HepG2 (cell line): ENCODE data around the gene MYBPC3. TPM values are rescaled to one million over a fixed set of nuclear protein-coding genes. Genes with fewer than 3 reads are reported as not detected.

Experiments
- ATAC-seq: fragments of 200-7000 bp; cut with Tn5 transposase; 3 replicates; pipeline ENCODE4 v1.9.1; 2020; ENCODE audit warnings: mild to moderate bottlenecking, moderate library complexity
- BruUV-seq: library from RNA; stranded (reverse); fragments of 400-500 nt; replicated peaks from 2 replicates; lab custom pipeline; 2021; lab: Mats Ljungman, UMichigan
- CTCF ChIA-PET: fragments of 300-600 bp; formaldehyde crosslinking; extraction: SDS; loops from one replicate; lab custom pipeline; 2021; ENCODE audit warnings: low total read pairs, inconsistent platforms, low intra/inter-chr PET ratio; lab: Yijun Ruan, JAX
- POLR2A ChIA-PET: fragments of 350-600 bp; sonication (Branson Sonifier 250); formaldehyde crosslinking; loops from one replicate; lab custom pipeline; 2020; ENCODE audit warnings: antibody characterized with exemption, inconsistent platforms; lab: Yijun Ruan, JAX
- DNase-seq: peaks from one replicate; pipeline ENCODE4 v3.0.0-alpha.2; 2015; ENCODE audit warnings: low spot score
- FAIRE-seq: peaks from 3 replicates; lab custom pipeline; 2011; peaks lifted over from hg19 to GRCh38; lab: Jason Lieb, UNC
- H2AFZ ChIP-seq: one replicate; pipeline ENCODE4 v1.6.1; 2011; ENCODE audit warnings: low read length, inconsistent platforms
- H3K27ac ChIP-seq: fragments of 300-600 bp; 3 replicates; pipeline ENCODE4 v1.8.0; 2011; ENCODE audit warnings: mixed run types, mild to moderate bottlenecking, mixed read lengths, low read length, inconsistent platforms; ENCODE audit not compliant: insufficient read depth; ENCODE audit errors: extremely low read length
- H3K27me3 ChIP-seq, 2 experiments: fragments of 200-600 bp in 1 of 2; 2 replicates in 1 of 2; 3 replicates in 1 of 2; pipeline versions ENCODE4 v1.6.0 to v1.8.0; 2011; ENCODE audit warnings: low read length in 2 of 2, mild to moderate bottlenecking in 2 of 2, moderate library complexity in 2 of 2, inconsistent platforms in 1 of 2; ENCODE audit not compliant: insufficient read depth in 2 of 2, control insufficient read depth in 1 of 2
- H3K36me3 ChIP-seq, 2 experiments: fragments of 200-600 bp in 1 of 2; replicated peaks in 1 of 2; 2 replicates in 1 of 2; 3 replicates in 1 of 2; pipeline versions ENCODE4 v1.5.1 to v1.8.0; 2011; ENCODE audit warnings: low read length in 2 of 2, inconsistent platforms in 1 of 2; ENCODE audit not compliant: insufficient read depth in 2 of 2, control insufficient read depth in 1 of 2
- H3K4me1 ChIP-seq: 2 replicates; pipeline ENCODE4 v1.5.1; 2012; ENCODE audit warnings: low read length, inconsistent platforms; ENCODE audit not compliant: insufficient read depth
- H3K4me2 ChIP-seq: 2 replicates; pipeline ENCODE4 v1.6.0; 2011; ENCODE audit warnings: low read depth, low read length, inconsistent platforms
- H3K4me3 ChIP-seq, 3 experiments: fragments of 200-600 bp in 1 of 3; sonication (generic), shearing (Covaris generic) in 1 of 3; replicated peaks in 1 of 3; 2 replicates each; pipeline ENCODE4 v1.5.1; 2011 to 2016; ENCODE audit warnings: low read length in 3 of 3, inconsistent platforms in 2 of 3, low read depth in 2 of 3, mild to moderate bottlenecking in 2 of 3, control low read depth in 1 of 3, mixed read lengths in 1 of 3; ENCODE audit not compliant: insufficient read depth in 1 of 3
- H3K79me2 ChIP-seq: one replicate; pipeline ENCODE4 v1.6.1; 2011; ENCODE audit warnings: low read length, inconsistent platforms; ENCODE audit not compliant: insufficient read depth
- H3K9ac ChIP-seq: 2 replicates; pipeline ENCODE4 v1.6.0; 2011; ENCODE audit warnings: mild to moderate bottlenecking, low read depth, low read length, inconsistent platforms; ENCODE audit not compliant: insufficient read depth
- H3K9me3 ChIP-seq: 2 replicates; pipeline ENCODE4 v1.5.1; 2012; ENCODE audit warnings: mild to moderate bottlenecking, low read length
- H4K20me1 ChIP-seq: 2 replicates; pipeline ENCODE4 v1.6.0; 2011; ENCODE audit warnings: inconsistent platforms, mild to moderate bottlenecking, low read length, moderate library complexity; ENCODE audit not compliant: insufficient read depth
- FOSL2 ChIP-seq: sonication (generic); formaldehyde crosslinking; IDR thresholded peaks from 2 replicates; pipeline ENCODE4 v1.4.0; 2020; ENCODE audit warnings: missing genetic modification reagents
- ZNF678 ChIP-seq: sonication (generic); formaldehyde crosslinking; IDR thresholded peaks from 2 replicates; pipeline ENCODE4 v1.4.0; 2020; ENCODE audit warnings: mild to moderate bottlenecking, missing genetic modification reagents
- ZNF7 ChIP-seq: IDR thresholded peaks from 2 replicates; pipeline ENCODE4 v1.6.1; 2016; ENCODE audit warnings: missing biosample characterization, missing genetic modification reagents
- WGBS: methylation state at CpG from one replicate; pipeline ENCODE4 v1.1.6; 2017; ENCODE audit warnings: low lambda C conversion rate; 5-methylcytosine and 5-hydroxymethylcytosine counted together
- in situ Hi-C: cut with HindIII; loops from 2 replicates; pipeline ENCODE4 v1.10.0; 2017; ENCODE audit warnings: low pct_unique_long_range_greater_than_20kb; ENCODE audit not compliant: extremely low pct_ligation_motif_present
- intact Hi-C: fragments of 100-400 bp; cut with micrococcal nuclease; formaldehyde crosslinking; loops from one replicate; pipeline ENCODE4 v1.10.0; 2022; ENCODE audit not compliant: unreplicated experiment
- polyA plus RNA-seq, 8 experiments: library from polyadenylated mRNA; depleted of rRNA in 3 of 8; stranded (reverse) in 7 of 8; unstranded in 1 of 8; fragments of >200 nt; fragmentation: Illumina TruSeq in 4 of 8; extraction: Trizol in 4 of 8; gene quantifications; 2 replicates each; pipeline versions ENCODE4 v1.2.1 to v1.2.3, GENCODE V29; 2011 to 2016; ENCODE audit warnings: low read depth in 4 of 8, missing spikeins in 1 of 8, mixed read lengths in 1 of 8; ENCODE audit not compliant: insufficient read depth in 1 of 8
- total RNA-seq, 5 experiments: library from RNA; depleted of rRNA; stranded (reverse); fragments of >200 nt; fragmentation: Illumina TruSeq; extraction: Trizol; gene quantifications; 2 replicates each; pipeline ENCODE4 v1.2.3, GENCODE V29; 2016; ENCODE audit warnings: low read depth in 1 of 5
- TF ChIP-seq, protein P1 (sequence below): sonication (generic); formaldehyde crosslinking; IDR thresholded peaks from 2 replicates; pipeline ENCODE4 v1.5.1; 2020; ENCODE audit warnings: mild to moderate bottlenecking, missing genetic modification reagents, moderate library complexity

The MYBPC3 gene
- total and polyA plus RNA-seq, 2 of the 13 experiments (the other 11 are each of a cell fraction or from before 2014, with no cell fraction given): not detected

DNA sequence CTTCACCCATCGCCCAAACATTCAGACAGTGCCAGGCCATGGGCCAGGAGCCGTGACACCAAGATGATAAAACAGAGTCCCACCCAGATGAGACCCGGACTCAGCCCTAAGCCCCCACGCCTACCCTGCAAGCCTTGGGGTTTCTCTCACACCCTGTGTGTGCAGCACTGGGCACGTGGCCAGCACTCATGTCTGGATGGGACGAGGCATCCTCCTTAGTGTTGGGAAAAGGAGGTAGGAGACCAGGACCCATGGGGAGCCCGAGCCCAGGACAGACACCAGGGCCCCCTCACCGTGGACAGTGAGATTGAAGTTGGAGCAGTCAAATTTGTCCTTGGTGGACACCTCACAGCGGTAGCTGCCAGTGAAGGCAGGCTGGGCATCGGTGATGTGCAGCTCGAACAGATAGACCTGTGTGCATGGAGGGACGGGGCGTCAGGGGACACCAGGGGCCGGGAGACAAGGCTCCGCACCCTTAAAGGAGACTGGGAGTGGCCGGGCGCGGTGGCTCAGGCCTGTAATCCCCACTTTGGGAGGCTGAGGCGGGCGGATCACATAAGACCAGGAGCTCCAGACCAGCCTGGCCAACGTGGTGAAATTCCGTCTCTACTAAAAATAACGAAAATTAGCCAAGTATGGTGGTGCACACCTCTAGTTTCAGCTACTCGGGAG is 4.2 kb downstream of the MYBPC3 start:
- peaks cover 7 to 68% of the 10 kb centered on the region in 2 experiments; a peak in 3 of 5 replicates for H3K27me3 ChIP-seq
- ChIA-PET CTCF (no interaction called here), POLR2A (no interaction called here)
- 0% methylated on average over 3 of the region's 24 CpGs for WGBS
- H4K20me1 ChIP-seq: no peaks in the 10 kb centered on the region
- in situ Hi-C loops: no loop called here
- DNase-seq: no peak
- FAIRE-seq: no peak
- no peak for ATAC-seq
- H3K27ac ChIP-seq: no peak overlapping the region
- H3K36me3 ChIP-seq: no peaks in the 10 kb centered on the region
- no peaks in the 10 kb centered on the region for H3K79me2 ChIP-seq
- no peak overlapping the region for H3K9ac ChIP-seq
- no peaks in the 10 kb centered on the region for H3K9me3 ChIP-seq
- BruUV-seq: no TSS peak
- TF ChIP-seq ZNF7 (CRISPR knock-in tag) (0 out of 2 replicates have a peak, but pooled peaks have one; percentile 12), FOSL2 (CRISPR knock-in tag) (no peak), ZNF678 (CRISPR knock-in tag) (no peak)
- TF ChIP-seq, protein P1, sequence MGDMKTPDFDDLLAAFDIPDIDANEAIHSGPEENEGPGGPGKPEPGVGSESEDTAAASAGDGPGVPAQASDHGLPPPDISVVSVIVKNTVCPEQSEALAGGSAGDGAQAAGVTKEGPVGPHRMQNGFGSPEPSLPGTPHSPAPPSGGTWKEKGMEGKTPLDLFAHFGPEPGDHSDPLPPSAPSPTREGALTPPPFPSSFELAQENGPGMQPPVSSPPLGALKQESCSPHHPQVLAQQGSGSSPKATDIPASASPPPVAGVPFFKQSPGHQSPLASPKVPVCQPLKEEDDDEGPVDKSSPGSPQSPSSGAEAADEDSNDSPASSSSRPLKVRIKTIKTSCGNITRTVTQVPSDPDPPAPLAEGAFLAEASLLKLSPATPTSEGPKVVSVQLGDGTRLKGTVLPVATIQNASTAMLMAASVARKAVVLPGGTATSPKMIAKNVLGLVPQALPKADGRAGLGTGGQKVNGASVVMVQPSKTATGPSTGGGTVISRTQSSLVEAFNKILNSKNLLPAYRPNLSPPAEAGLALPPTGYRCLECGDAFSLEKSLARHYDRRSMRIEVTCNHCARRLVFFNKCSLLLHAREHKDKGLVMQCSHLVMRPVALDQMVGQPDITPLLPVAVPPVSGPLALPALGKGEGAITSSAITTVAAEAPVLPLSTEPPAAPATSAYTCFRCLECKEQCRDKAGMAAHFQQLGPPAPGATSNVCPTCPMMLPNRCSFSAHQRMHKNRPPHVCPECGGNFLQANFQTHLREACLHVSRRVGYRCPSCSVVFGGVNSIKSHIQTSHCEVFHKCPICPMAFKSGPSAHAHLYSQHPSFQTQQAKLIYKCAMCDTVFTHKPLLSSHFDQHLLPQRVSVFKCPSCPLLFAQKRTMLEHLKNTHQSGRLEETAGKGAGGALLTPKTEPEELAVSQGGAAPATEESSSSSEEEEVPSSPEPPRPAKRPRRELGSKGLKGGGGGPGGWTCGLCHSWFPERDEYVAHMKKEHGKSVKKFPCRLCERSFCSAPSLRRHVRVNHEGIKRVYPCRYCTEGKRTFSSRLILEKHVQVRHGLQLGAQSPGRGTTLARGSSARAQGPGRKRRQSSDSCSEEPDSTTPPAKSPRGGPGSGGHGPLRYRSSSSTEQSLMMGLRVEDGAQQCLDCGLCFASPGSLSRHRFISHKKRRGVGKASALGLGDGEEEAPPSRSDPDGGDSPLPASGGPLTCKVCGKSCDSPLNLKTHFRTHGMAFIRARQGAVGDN (CRISPR knock-in tag): 0 out of 2 replicates have a peak, but pooled peaks have one; percentile 12
- TF ChIP-seq, all 625 proteins: peak for 2
- H2AFZ ChIP-seq: no peak overlapping the region
- intact Hi-C loops: no loop called here
- no peak overlapping the region for H3K4me3 ChIP-seq
- H3K4me2 ChIP-seq: no peak overlapping the region
- peaks cover 42% of the 10 kb centered on the region for H3K4me1 ChIP-seq
